ENCODE measurements around the gene PDGFRB. TPM values are rescaled to one million over a fixed set of nuclear protein-coding genes. Genes with fewer than 3 reads are reported as not detected.

The PDGFRB gene
- total RNA-seq, 1 experiment from 2014 or later: not detected

DNA sequence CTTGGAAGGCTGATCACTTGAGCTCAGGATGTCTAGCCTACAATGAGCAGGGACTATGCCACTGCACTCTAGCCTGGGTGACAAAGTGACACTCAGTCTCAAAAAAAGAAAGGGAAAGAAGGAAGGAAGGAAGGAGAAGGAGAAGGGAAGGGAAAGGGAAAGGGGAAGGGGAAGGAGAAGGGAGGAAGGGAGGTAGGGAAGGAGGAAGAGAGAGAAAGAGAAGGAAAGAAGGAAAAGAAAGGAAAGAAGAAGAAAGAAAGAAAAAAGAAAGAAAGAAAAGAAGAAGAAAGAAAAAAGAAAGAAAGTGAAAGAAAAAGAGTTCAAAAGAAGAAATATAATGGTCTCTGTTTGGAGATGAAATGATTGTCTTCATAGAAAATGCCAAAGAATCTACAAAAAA is 58.5 kb downstream of the PDGFRB start:
- Histone ChIP-seq H3K4me3 (no peak overlapping the region), H3K4me1 (replicated peaks; ENCODE audit: insufficient read depth) (no peaks in the 10 kb centered on the region), H3K27me3 (ENCODE audit: insufficient read depth, low read depth) (no peaks in the 10 kb centered on the region), H3K9me3 (ENCODE audit: insufficient read depth, low read depth) (no peaks in the 10 kb centered on the region), H3K9me2 (ENCODE audit: insufficient read depth) (no peaks in the 10 kb centered on the region; the same call in 1 of the 2 replicates), H3K36me3 (ENCODE audit: low read depth) (no peaks in the 10 kb centered on the region), H3K79me2 (ENCODE audit: low read depth) (no peaks in the 10 kb centered on the region), H3K27ac (no peak overlapping the region), H4K20me1 (ENCODE audit: insufficient read depth) (no peaks in the 10 kb centered on the region), H3F3A (ENCODE audit: insufficient read depth, low read depth) (no peaks in the 10 kb centered on the region), H2AFZ (no peak overlapping the region), H3K4me2 (no peak overlapping the region)
- no peak for TF ChIP-seq EZH2 (IDR thresholded peaks at IDR 0.05; ENCODE audit: low read depth)
- TF ChIP-seq, protein P1, sequence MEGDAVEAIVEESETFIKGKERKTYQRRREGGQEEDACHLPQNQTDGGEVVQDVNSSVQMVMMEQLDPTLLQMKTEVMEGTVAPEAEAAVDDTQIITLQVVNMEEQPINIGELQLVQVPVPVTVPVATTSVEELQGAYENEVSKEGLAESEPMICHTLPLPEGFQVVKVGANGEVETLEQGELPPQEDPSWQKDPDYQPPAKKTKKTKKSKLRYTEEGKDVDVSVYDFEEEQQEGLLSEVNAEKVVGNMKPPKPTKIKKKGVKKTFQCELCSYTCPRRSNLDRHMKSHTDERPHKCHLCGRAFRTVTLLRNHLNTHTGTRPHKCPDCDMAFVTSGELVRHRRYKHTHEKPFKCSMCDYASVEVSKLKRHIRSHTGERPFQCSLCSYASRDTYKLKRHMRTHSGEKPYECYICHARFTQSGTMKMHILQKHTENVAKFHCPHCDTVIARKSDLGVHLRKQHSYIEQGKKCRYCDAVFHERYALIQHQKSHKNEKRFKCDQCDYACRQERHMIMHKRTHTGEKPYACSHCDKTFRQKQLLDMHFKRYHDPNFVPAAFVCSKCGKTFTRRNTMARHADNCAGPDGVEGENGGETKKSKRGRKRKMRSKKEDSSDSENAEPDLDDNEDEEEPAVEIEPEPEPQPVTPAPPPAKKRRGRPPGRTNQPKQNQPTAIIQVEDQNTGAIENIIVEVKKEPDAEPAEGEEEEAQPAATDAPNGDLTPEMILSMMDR (conservative IDR thresholded peaks at IDR 0.05): no peak
- BruUV-seq (replicated peaks): no TSS peak
- no peak for DNase-seq
- ChIA-PET CTCF (no interaction called here), POLR2A (ENCODE audit: unreplicated experiment) (no interaction called here)
- intact Hi-C loops (cut with micrococcal nuclease; ENCODE audit: unreplicated experiment): no loop called here

DNA sequence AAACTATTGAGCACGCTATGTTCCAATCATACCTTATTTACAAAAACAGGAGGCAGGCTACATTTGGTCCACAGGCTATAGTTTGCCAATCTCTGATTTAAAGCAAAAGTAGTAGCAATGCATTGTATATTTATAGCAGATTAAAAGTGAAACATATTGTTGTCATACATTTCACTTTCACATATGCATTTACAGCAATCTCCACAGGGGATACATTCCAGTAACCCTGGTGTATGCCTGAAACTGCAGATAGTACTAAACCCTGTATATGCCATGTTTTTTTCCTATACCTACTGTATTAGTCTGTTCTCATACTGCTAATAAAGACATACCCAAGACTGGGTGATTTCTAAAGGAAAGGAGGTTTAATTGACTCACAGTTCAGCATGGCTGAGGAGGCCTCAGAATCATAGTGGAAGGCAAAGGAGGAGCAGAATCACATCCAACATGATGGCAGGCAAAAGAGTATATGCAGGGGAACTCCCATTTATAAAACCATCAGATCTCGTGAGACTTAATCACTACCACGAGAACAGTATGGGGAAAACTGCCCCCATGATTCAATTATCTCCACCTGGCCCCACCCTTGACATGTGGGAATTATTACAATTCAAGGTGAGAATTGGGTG is 63.4 kb downstream of the PDGFRB start:
- no peaks in the 10 kb centered on the region for H3K79me2 ChIP-seq (ENCODE audit: low read depth)
- peaks cover 4% of the 10 kb centered on the region; the same call in 1 of the 2 replicates for H3K9me2 ChIP-seq (ENCODE audit: insufficient read depth)
- H3K27me3 ChIP-seq (ENCODE audit: insufficient read depth, low read depth): peaks cover 11% of the 10 kb centered on the region; the same call in 1 of the 2 replicates
- H3K4me3 ChIP-seq: no peak overlapping the region
- no peaks in the 10 kb centered on the region for H4K20me1 ChIP-seq (ENCODE audit: insufficient read depth)
- H3K27ac ChIP-seq: no peak overlapping the region
- no TSS peak for BruUV-seq (replicated peaks)
- no peaks in the 10 kb centered on the region for H3F3A ChIP-seq (ENCODE audit: insufficient read depth, low read depth)
- ChIA-PET CTCF (no interaction called here), POLR2A (ENCODE audit: unreplicated experiment) (no interaction called here)
- no peak overlapping the region for H2AFZ ChIP-seq
- H3K4me2 ChIP-seq: no peak overlapping the region
- no peak for TF ChIP-seq EZH2 (IDR thresholded peaks at IDR 0.05; ENCODE audit: low read depth)
- TF ChIP-seq, protein P1 (conservative IDR thresholded peaks at IDR 0.05): no peak
- intact Hi-C loops (cut with micrococcal nuclease; ENCODE audit: unreplicated experiment): no loop called here
- no peaks in the 10 kb centered on the region for H3K36me3 ChIP-seq (ENCODE audit: low read depth)
- H3K9me3 ChIP-seq (ENCODE audit: insufficient read depth, low read depth): no peaks in the 10 kb centered on the region
- no peaks in the 10 kb centered on the region for H3K4me1 ChIP-seq (replicated peaks; ENCODE audit: insufficient read depth)
- no peak for DNase-seq

DNA sequence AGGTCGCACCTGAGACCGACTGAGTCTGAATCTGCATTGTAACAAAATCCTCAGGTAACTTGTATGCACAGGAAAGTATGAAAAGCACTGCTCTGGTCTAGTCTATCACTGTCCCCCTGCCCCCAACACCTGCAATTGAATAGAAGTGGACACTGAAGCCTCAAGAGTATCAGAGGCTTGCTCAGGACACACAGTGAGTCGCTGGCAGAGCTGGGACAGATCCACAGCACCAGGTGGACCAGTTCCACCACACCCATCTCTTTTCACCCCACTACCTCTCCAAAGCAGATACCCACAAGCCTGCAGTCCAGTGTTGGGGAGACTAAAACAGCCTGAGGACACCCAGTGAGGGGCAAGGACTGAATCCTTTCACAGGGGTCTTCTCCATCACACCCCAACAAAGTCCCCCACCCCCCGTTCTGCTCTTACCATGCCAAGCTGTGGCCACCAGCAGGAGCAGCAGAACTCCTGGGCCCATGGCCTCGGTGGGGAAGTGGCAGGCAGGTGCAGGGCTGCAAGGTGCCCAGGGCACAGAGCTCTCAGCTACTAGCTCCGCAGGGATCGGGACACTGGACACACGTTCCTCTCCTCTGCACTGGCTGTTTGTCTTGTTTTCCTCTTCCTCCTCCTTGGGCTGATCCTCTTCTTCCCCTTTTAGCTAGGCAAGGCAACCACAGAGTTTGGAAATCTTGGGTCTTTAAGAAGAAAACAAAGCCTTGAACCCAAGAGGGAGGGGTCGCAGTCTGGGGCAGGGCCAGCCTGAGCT is 69.5 kb downstream of the PDGFRB start, which contains the start of gene CSF1R:
Gene CSF1R (minus strand): TSS at position 605 of the 766 bp plus-strand sequence. CDS start 127 bp downstream, at position 478.
- Histone ChIP-seq H4K20me1 (ENCODE audit: insufficient read depth) (no peaks in the 10 kb centered on the region), H3K9me2 (ENCODE audit: insufficient read depth) (peaks cover 4% of the 10 kb centered on the region; the same call in 1 of the 2 replicates), H3K27ac (no peak within 1 kb of the TSS), H3F3A (ENCODE audit: insufficient read depth, low read depth) (no peaks in the 10 kb centered on the region), H3K9me3 (ENCODE audit: insufficient read depth, low read depth) (no peaks in the 10 kb centered on the region), H3K4me1 (replicated peaks; ENCODE audit: insufficient read depth) (no peaks in the 10 kb centered on the region), H2AFZ (no peak within 1 kb of the TSS), H3K79me2 (ENCODE audit: low read depth) (no peaks in the 10 kb centered on the region), H3K4me3 (no peak within 1 kb of the TSS), H3K27me3 (ENCODE audit: insufficient read depth, low read depth) (peaks cover 20% of the 10 kb centered on the region; the same call in 1 of the 2 replicates), H3K4me2 (no peak within 1 kb of the TSS), H3K36me3 (ENCODE audit: low read depth) (no peaks in the 10 kb centered on the region)
- DNase-seq: no peak
- BruUV-seq (replicated peaks): no TSS peak
- TF ChIP-seq, protein P1 (conservative IDR thresholded peaks at IDR 0.05): no peak
- no peak for TF ChIP-seq EZH2 (IDR thresholded peaks at IDR 0.05; ENCODE audit: low read depth)
- ChIA-PET CTCF (no interaction called here), POLR2A (ENCODE audit: unreplicated experiment) (no interaction called here)
- intact Hi-C loops (cut with micrococcal nuclease; ENCODE audit: unreplicated experiment): no loop called here

Data from PC-9 (cell line).